Activated CD8-positive, alpha-beta memory T cell treated with anti-CD3 and anti-CD28 coated beads for 1 hour (primary cell): ENCODE measurements around the gene TP53TG3.
"Not testable (repeated sequence)": the region's sequence is repeated elsewhere in the genome, so short reads cannot be mapped to it uniquely, and the experiment has no call there.

Experiments used
- DNase-seq, 2 donors: peaks; one replicate each; pipeline ENCODE4 v3.0.0-alpha.2; 2020; ENCODE audit warnings: low read depth in 1 of 2; ENCODE audit errors: extremely low read depth in 1 of 2

Gene TP53TG3

GRCh38 chr16:32676065-32676464, at the start of gene TP53TG3:
Gene TP53TG3, minus strand, starts transcription at chr16:32676165. Its CDS starts 68 bp downstream, at chr16:32676097.
- DNase-seq = not testable (repeated sequence)

- DNase-seq = not testable (repeated sequence)
Observed at GRCh38 chr16:32650876-32651275, 25.1 kb downstream of the TP53TG3 start.

GRCh38 chr16:32647562-32647961, 28.4 kb downstream of the TP53TG3 start:
- DNase-seq = not testable (repeated sequence)

GRCh38 chr16:32646780-32647179, 29.2 kb downstream of the TP53TG3 start:
- not testable (repeated sequence) for DNase-seq

- not testable (repeated sequence) for DNase-seq
Observed at GRCh38 chr16:32646177-32646576, 29.8 kb downstream of the TP53TG3 start.

GRCh38 chr16:32645278-32645908, 30.6 kb downstream of the TP53TG3 start:
- not testable (repeated sequence) for DNase-seq

GRCh38 chr16:32644715-32645114, 31.2 kb downstream of the TP53TG3 start:
- not testable (repeated sequence) for DNase-seq

GRCh38 chr16:32637614-32638013, 38.4 kb downstream of the TP53TG3 start:
- not testable (repeated sequence) for DNase-seq

- DNase-seq = not testable (repeated sequence)
Observed at GRCh38 chr16:32632096-32632495, 43.9 kb downstream of the TP53TG3 start.
